H1 (cell line): Measurements from ENCODE around the gene NOS1AP. TPM values are rescaled to one million over a fixed set of nuclear protein-coding genes. Genes with fewer than 3 reads are reported as not detected.

Source experiments
- ASH2L ChIP-seq: fragments of 200-600, 300-600 bp; sonication (generic); IDR thresholded peaks from one replicate; pipeline ENCODE4 v1.7.1; 2017; ENCODE audit warnings: low read length
- CBX8 ChIP-seq: fragments of 300-800, 300-1000 bp; sonication (generic); IDR thresholded peaks from 2 replicates; pipeline ENCODE4 v1.7.1; 2016; ENCODE audit warnings: low read depth, low read length, borderline replicate concordance
- EZH2 ChIP-seq: fragments of 200-600 bp; sonication (generic); IDR thresholded peaks from 2 replicates; pipeline ENCODE4 v1.7.1; 2012; ENCODE audit warnings: low read depth, mild to moderate bottlenecking, moderate library complexity, low read length, inconsistent platforms; ENCODE audit not compliant: severe bottlenecking
- HDAC6 ChIP-seq: IDR thresholded peaks from one replicate; pipeline ENCODE4 v1.7.1; 2012; ENCODE audit warnings: low read depth, mild to moderate bottlenecking, inconsistent platforms, low read length, moderate library complexity
- KDM4A ChIP-seq: IDR thresholded peaks from one replicate; pipeline ENCODE4 v1.7.1; 2012; ENCODE audit warnings: low read depth, mild to moderate bottlenecking, moderate library complexity, low read length, inconsistent platforms; ENCODE audit not compliant: severe bottlenecking
- MAFK ChIP-seq: IDR thresholded peaks from 2 replicates; pipeline ENCODE4 v1.6.1; 2012; ENCODE audit warnings: low read depth, mild to moderate bottlenecking, improper control_type of control experiment, low read length
- NRF1 ChIP-seq: IDR thresholded peaks from 2 replicates; pipeline ENCODE4 v1.6.1; 2011; ENCODE audit warnings: mild to moderate bottlenecking, low read depth, low read length, improper control_type of control experiment
- PHF8 ChIP-seq: fragments of 200-600 bp; sonication (generic); conservative IDR thresholded peaks from 2 replicates; pipeline ENCODE4 v1.7.1; 2012; ENCODE audit warnings: low read depth, mild to moderate bottlenecking, inconsistent platforms, low read length, moderate library complexity
- POLR2A ChIP-seq, 2 experiments: IDR thresholded peaks; 1 replicate in 1 of 2; 2 replicates in 1 of 2; pipeline ENCODE4 v1.6.1; 2011; ENCODE audit warnings: low read depth in 2 of 2, low read length in 2 of 2, mild to moderate bottlenecking in 2 of 2; ENCODE audit errors: control extremely low read depth in 1 of 2
- RBBP5 ChIP-seq: IDR thresholded peaks from 2 replicates; pipeline ENCODE4 v1.7.1; 2012; ENCODE audit warnings: low read depth, mild to moderate bottlenecking, inconsistent platforms, low read length, moderate library complexity, borderline replicate concordance
- RXRA ChIP-seq: IDR thresholded peaks from 2 replicates; pipeline ENCODE4 v1.6.1; 2011; ENCODE audit warnings: low read depth, mild to moderate bottlenecking, low read length, moderate library complexity; ENCODE audit not compliant: insufficient read depth
- SIN3A ChIP-seq, 2 experiments: IDR thresholded peaks in 1 of 2; conservative IDR thresholded peaks in 1 of 2; 2 replicates each; pipeline ENCODE4 v1.6.1; 2011 to 2012; ENCODE audit warnings: low read length in 2 of 2, improper control_type of control experiment in 1 of 2, low read depth in 1 of 2, mild to moderate bottlenecking in 1 of 2
- SP2 ChIP-seq: IDR thresholded peaks from 2 replicates; pipeline ENCODE4 v1.6.1; 2012; ENCODE audit warnings: mild to moderate bottlenecking, low read length, inconsistent platforms
- TCF12 ChIP-seq: IDR thresholded peaks from 2 replicates; pipeline ENCODE4 v1.6.1; 2011; ENCODE audit warnings: low read depth, mild to moderate bottlenecking, low read length
- polyA plus RNA-seq, 7 experiments: library from polyadenylated mRNA; depleted of rRNA in 3 of 7; stranded (reverse) in 5 of 7; unstranded in 2 of 7; fragments of >200 nt in 5 of 7; fragments of 200-250 nt in 2 of 7; gene quantifications; 1 replicate in 5 of 7; 2 replicates in 1 of 7; 4 replicates in 1 of 7; pipeline versions ENCODE4 v1.2.1 to v1.2.3, GENCODE V29; 2011 to 2013; ENCODE audit warnings: missing spikeins in 2 of 7, mixed read lengths in 2 of 7
- total RNA-seq: library from RNA; stranded (reverse); fragmentation: NEBNext Ultra II Directional; extraction: Animal tissue kit (Norgen Biotek cat#: 25700); gene quantifications from 2 replicates; pipeline ENCODE4 v1.2.1, GENCODE V29; 2021
- TF ChIP-seq, protein P1 (sequence below): IDR thresholded peaks from 2 replicates; pipeline ENCODE4 v1.6.1; 2012; ENCODE audit warnings: low read length, inconsistent platforms
- TF ChIP-seq, protein P2 (sequence below): IDR thresholded peaks from 2 replicates; pipeline ENCODE4 v1.6.1; 2011; ENCODE audit warnings: low read depth, mild to moderate bottlenecking, low read length; ENCODE audit not compliant: insufficient read depth
- TF ChIP-seq, protein P3 (sequence below): IDR thresholded peaks from 2 replicates; pipeline ENCODE4 v1.6.1; 2012; ENCODE audit warnings: inconsistent platforms
- TF ChIP-seq, protein P4 (sequence below): IDR thresholded peaks from 2 replicates; pipeline ENCODE4 v1.6.1; 2011; ENCODE audit warnings: low read length, improper control_type of control experiment

NOS1AP gene
- total and polyA plus RNA-seq, 2 of the 8 experiments (the other 6 are each of a cell fraction or from before 2014, with no cell fraction given) = 2.4 to 12.1 TPM

DNA sequence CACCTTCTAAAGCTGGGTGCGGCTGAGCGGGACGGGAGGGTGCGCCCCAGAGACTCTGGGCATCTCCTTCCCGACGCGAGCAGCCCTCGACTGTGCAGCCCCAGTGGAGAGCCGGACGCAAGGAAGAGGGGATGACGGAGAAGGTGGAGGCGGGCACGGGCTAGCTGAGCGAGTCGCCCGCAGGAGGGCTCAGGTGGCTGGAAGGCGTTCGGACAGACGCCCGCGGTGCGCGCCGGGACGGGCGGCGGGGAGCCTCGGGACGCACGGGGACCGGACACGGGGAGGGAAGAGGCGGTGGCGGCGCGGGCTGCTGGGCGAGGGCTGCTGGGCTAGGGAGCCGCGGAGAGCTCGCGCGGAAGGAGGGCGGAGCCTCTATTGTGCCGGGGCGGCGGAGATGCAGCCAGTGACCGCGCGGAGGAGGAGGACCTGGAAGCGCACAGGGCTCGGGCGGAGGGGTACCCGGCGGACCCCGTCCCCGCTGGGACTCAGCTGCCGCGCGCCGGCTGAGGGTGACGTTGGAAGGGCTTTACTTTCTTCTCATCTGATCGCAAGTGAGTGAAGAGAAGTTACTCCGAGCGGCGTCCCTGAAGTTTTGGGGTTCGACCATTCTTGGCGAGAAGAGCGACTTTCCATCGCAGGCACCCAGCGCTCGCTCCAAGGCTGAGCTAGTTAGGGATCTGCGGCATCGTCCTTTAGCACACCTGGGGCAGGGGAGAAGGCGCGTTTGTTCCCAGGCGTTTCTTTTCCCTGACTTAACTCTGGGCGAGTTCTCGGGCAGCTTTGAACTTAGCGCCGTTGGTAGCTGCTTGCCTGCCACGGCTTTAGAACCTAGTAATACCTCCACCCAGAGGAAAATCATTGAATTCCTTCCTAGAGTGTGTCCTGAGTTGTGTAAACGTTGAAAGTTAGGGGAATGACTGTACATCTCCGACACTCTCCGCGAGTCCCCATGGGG is 45.7 kb upstream of the NOS1AP start, which contains the start of gene OLFML2B (continued):
- TF ChIP-seq, protein P1, sequence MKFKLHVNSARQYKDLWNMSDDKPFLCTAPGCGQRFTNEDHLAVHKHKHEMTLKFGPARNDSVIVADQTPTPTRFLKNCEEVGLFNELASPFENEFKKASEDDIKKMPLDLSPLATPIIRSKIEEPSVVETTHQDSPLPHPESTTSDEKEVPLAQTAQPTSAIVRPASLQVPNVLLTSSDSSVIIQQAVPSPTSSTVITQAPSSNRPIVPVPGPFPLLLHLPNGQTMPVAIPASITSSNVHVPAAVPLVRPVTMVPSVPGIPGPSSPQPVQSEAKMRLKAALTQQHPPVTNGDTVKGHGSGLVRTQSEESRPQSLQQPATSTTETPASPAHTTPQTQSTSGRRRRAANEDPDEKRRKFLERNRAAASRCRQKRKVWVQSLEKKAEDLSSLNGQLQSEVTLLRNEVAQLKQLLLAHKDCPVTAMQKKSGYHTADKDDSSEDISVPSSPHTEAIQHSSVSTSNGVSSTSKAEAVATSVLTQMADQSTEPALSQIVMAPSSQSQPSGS = no peak
- no peak; a peak in 1 of 4 replicates for TF ChIP-seq SIN3A (conservative IDR thresholded peaks at IDR 0.05 in 1 of 2, IDR thresholded peaks at IDR 0.05 in 1 of 2; ENCODE audit: low read depth in 1 of 2, low read length in 2 of 2)
- TF ChIP-seq, protein P2, sequence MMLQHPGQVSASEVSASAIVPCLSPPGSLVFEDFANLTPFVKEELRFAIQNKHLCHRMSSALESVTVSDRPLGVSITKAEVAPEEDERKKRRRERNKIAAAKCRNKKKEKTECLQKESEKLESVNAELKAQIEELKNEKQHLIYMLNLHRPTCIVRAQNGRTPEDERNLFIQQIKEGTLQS = no peak
- no peak for TF ChIP-seq NRF1
- TF ChIP-seq PHF8 = peak; percentile 46; the same call in 1 of the 2 replicates
- peak; percentile 60 for TF ChIP-seq EZH2
- no peak for TF ChIP-seq HDAC6
- TF ChIP-seq RXRA = no peak
- peak; percentile 95 for TF ChIP-seq ASH2L
- no peak for TF ChIP-seq SP2
- TF ChIP-seq CBX8 = no peak
- TF ChIP-seq, protein P3, sequence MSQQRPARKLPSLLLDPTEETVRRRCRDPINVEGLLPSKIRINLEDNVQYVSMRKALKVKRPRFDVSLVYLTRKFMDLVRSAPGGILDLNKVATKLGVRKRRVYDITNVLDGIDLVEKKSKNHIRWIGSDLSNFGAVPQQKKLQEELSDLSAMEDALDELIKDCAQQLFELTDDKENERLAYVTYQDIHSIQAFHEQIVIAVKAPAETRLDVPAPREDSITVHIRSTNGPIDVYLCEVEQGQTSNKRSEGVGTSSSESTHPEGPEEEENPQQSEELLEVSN = peak; percentile 28; the same call in 1 of the 2 replicates
- TF ChIP-seq RBBP5 = peak; percentile 35; the same call in 1 of the 2 replicates
- no peak for TF ChIP-seq MAFK
- peak; percentile 93 for TF ChIP-seq KDM4A
- TF ChIP-seq POLR2A (IDR thresholded peaks at IDR 0.05; ENCODE audit: control extremely low read depth in 1 of 2, low read depth in 2 of 2, low read length in 2 of 2) = peak in 1 of 2 experiments; percentile 59; a peak in 2 of 3 replicates
- TF ChIP-seq, protein P4, sequence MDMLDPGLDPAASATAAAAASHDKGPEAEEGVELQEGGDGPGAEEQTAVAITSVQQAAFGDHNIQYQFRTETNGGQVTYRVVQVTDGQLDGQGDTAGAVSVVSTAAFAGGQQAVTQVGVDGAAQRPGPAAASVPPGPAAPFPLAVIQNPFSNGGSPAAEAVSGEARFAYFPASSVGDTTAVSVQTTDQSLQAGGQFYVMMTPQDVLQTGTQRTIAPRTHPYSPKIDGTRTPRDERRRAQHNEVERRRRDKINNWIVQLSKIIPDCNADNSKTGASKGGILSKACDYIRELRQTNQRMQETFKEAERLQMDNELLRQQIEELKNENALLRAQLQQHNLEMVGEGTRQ = no peak
- TF ChIP-seq TCF12 = no peak
